ENCODE measurements around the gene S100A6.

- no peak for TF ChIP-seq CTCF (IDR thresholded peaks at IDR 0.05)
- no peak for TF ChIP-seq POLR2A (IDR thresholded peaks at IDR 0.05)
Observed at GRCh38 chr1:153583976-153584375, 48.2 kb upstream of the S100A6 start.

Data from heart left ventricle (tissue), 13 donors.